Ovary (tissue), 9 donors: ENCODE results near the gene PIRT. TPM values are rescaled to one million over a fixed set of nuclear protein-coding genes. Genes with fewer than 3 reads are reported as not detected.
"Not testable (repeated sequence)": the region's sequence is repeated elsewhere in the genome, so short reads cannot be mapped to it uniquely, and the experiment has no call there.

Experiments
- DNase-seq, 5 donors: peaks; one replicate each; pipeline ENCODE4 v3.0.0-alpha.2; 2019 to 2020
- H3K27ac ChIP-seq, 2 donors: fragments of 200-600 bp; one replicate each; pipeline versions ENCODE4 v1.5.1 to v1.8.0; 2019 to 2022
- H3K27me3 ChIP-seq: fragments of 200-600 bp; one replicate; pipeline ENCODE4 v1.8.0; 2022
- H3K36me3 ChIP-seq: fragments of 200-600 bp; sonication (generic); one replicate; pipeline ENCODE4 v1.5.1; 2019
- H3K4me1 ChIP-seq: one replicate; pipeline ENCODE4 v1.8.1; 2013; ENCODE audit warnings: mild to moderate bottlenecking, moderate library complexity; ENCODE audit not compliant: insufficient read depth
- H3K4me3 ChIP-seq: fragments of 200-600 bp; sonication (generic); one replicate; pipeline ENCODE4 v1.5.1; 2017
- H3K9me3 ChIP-seq, 2 donors: fragments of 200-600 bp in 1 of 2; sonication (generic) in 1 of 2; one replicate each; pipeline versions ENCODE4 v1.5.1 to v1.8.1; 2013 to 2019; ENCODE audit warnings: mild to moderate bottlenecking in 1 of 2, moderate library complexity in 1 of 2
- CTCF ChIP-seq, 3 donors: fragments of 450-650 bp in 2 of 3; fragments of 200-600 bp in 1 of 3; IDR thresholded peaks; one replicate each; pipeline versions ENCODE4 v1.5.1 to v1.8.0; 2016 to 2022; ENCODE audit warnings: antibody characterized with exemption in 3 of 3, mild to moderate bottlenecking in 1 of 3
- EP300 ChIP-seq: sonication (generic); formaldehyde crosslinking; IDR thresholded peaks from one replicate; pipeline ENCODE4 v1.6.1; 2017; ENCODE audit warnings: antibody characterized with exemption
- POLR2A ChIP-seq: fragments of 450-650 bp; IDR thresholded peaks from one replicate; pipeline ENCODE4 v1.6.1; 2017; ENCODE audit warnings: antibody characterized with exemption, mild to moderate bottlenecking, moderate library complexity
- WGBS, 3 donors: extraction: QIAGEN DNeasy Blood & Tissue Kit in 1 of 3; methylation state at CpG; one replicate each; pipeline versions ENCODE4 v1.1.5 to v1.1.7; 2013 to 2017; 5-methylcytosine and 5-hydroxymethylcytosine counted together
- intact Hi-C, 4 donors: fragments of 100-400 bp; cut with DNase I; formaldehyde crosslinking; loops; one replicate each; pipeline versions ENCODE4 v1.11.0 to v1.15.1; 2022 to 2023
- polyA plus RNA-seq, 2 donors: library from polyadenylated mRNA; stranded (reverse); fragments of 200-250 nt in 1 of 2; fragments of 350-450 nt in 1 of 2; fragmentation: Illumina TruSeq in 1 of 2; extraction: RNeasy Lipid Tissue Mini Kit (QIAGEN cat#74804) in 1 of 2; gene quantifications; one replicate each; pipeline ENCODE4 v1.2.3, GENCODE V29; 2013 to 2014
- total RNA-seq, 7 donors: library from RNA; depleted of rRNA in 2 of 7; stranded (reverse); fragments of >200 nt in 2 of 7; fragmentation: NEBNext Ultra II Directional in 3 of 7; extraction: Animal tissue kit (Norgen Biotek cat#: 25700) in 3 of 7; gene quantifications; one replicate each; pipeline versions ENCODE4 v1.1.0 to v1.2.4, GENCODE V29; 2016 to 2023
- donor health status: DM: no; HTN: no; CAD: no; lungs with moderate emphysema.
- donor health status: DM: no; HTN: no; CAD: no.
- donor health status: Bipolar disorder and iron deficiency.
- donor health status: DM: yes; HTN: yes; CAD: no.
- donor health status: DM: no; HTN: no; CAD: no.
- donor health status: DM: yes; HTN: yes; CAD: no.

The PIRT gene
- total and polyA plus RNA-seq, 9 donors, result not detected

GRCh38 chr17:10875430-10875851 lies 37.6 kb upstream of the PIRT start:
- Histone ChIP-seq H3K4me3 (no peak overlapping the region), H3K4me1 (no peaks in the 10 kb centered on the region), H3K27ac (no peak overlapping the region), H3K27me3 (no peaks in the 10 kb centered on the region), H3K9me3 (no peaks in the 10 kb centered on the region), H3K36me3 (no peaks in the 10 kb centered on the region)
- no peak for TF ChIP-seq CTCF (IDR thresholded peaks at IDR 0.05)
- no peak for TF ChIP-seq EP300
- no peak for TF ChIP-seq POLR2A
- DNase-seq, result peak in 4 of 5 donors; percentile 11 to 45 (median 26)
- WGBS, 3 donors, result 14 to 22% (median 20%) methylated on average over 9 of the region's 9 CpGs
- intact Hi-C loops, result loop anchor here in 1 of 4 donors (10.0 kb wide), 1 partner anchor 769 kb away; no protein-coding TSS in a partner anchor

GRCh38 chr17:10871914-10872313 lies 34.0 kb upstream of the PIRT start:
- no peak for DNase-seq
- H3K4me1 ChIP-seq, result no peaks in the 10 kb centered on the region
- no peaks in the 10 kb centered on the region for H3K27me3 ChIP-seq
- H3K9me3 ChIP-seq, result no peaks in the 10 kb centered on the region
- TF ChIP-seq CTCF (IDR thresholded peaks at IDR 0.05), result no peak
- no peak for TF ChIP-seq EP300
- no peak for TF ChIP-seq POLR2A
- 43 to 50% (median 49%) methylated on average over 5 of the region's 5 CpGs for WGBS, 3 donors
- H3K4me3 ChIP-seq, result no peak overlapping the region
- intact Hi-C loops, result loop anchor here in 1 of 4 donors (10.0 kb wide), 1 partner anchor 773 kb away; no protein-coding TSS in a partner anchor
- no peaks in the 10 kb centered on the region for H3K36me3 ChIP-seq
- H3K27ac ChIP-seq, result no peak overlapping the region

GRCh38 chr17:10870336-10871050 lies 32.6 kb upstream of the PIRT start:
- intact Hi-C loops, result loop anchor here in 1 of 4 donors (10.0 kb wide), 1 partner anchor 774 kb away; no protein-coding TSS in a partner anchor
- 90 to 94% (median 92%) methylated on average over 8 of the region's 8 CpGs for WGBS, 3 donors

GRCh38 chr17:10868744-10869143 lies 30.9 kb upstream of the PIRT start:
- H3K4me3 ChIP-seq, intact Hi-C loops, H3K36me3 ChIP-seq, H3K27ac ChIP-seq, H3K9me3 ChIP-seq, DNase-seq, H3K4me1 ChIP-seq, H3K27me3 ChIP-seq: not testable (repeated sequence)
- WGBS, 3 donors, result 79 to 92% (median 88%) methylated on average over 2 of the region's 2 CpGs

More at GRCh38 chr17:10870336-10871050, 32.6 kb upstream of the PIRT start:
- no peaks in the 10 kb centered on the region for H3K4me1 ChIP-seq
- no peak overlapping the region for H3K4me3 ChIP-seq
- H3K9me3 ChIP-seq, result no peaks in the 10 kb centered on the region
- no peak for DNase-seq
- no peaks in the 10 kb centered on the region for H3K27me3 ChIP-seq
- no peak overlapping the region for H3K27ac ChIP-seq
- no peaks in the 10 kb centered on the region for H3K36me3 ChIP-seq
- TF ChIP-seq POLR2A, result no peak
- no peak for TF ChIP-seq EP300
- TF ChIP-seq CTCF (IDR thresholded peaks at IDR 0.05), result no peak

GRCh38 chr17:10859051-10859450 lies 21.2 kb upstream of the PIRT start:
- intact Hi-C loops, result no loop called here
- TF ChIP-seq CTCF (IDR thresholded peaks at IDR 0.05), result no peak
- TF ChIP-seq EP300, result no peak
- TF ChIP-seq POLR2A, result no peak
- DNase-seq, result no peak
- Histone ChIP-seq H3K27ac (no peak overlapping the region), H3K36me3 (no peaks in the 10 kb centered on the region), H3K4me3 (no peak overlapping the region), H3K9me3 (no peaks in the 10 kb centered on the region), H3K27me3 (no peaks in the 10 kb centered on the region), H3K4me1 (no peaks in the 10 kb centered on the region)
- WGBS, 3 donors, result 57 to 65% (median 64%) methylated on average over 3 of the region's 3 CpGs
